IMR-90 (cell line): ENCODE results near the gene NLRC5. TPM values are rescaled to one million over a fixed set of nuclear protein-coding genes. Genes with fewer than 3 reads are reported as not detected.

Experiments
- ATAC-seq: fragments of 200-7000 bp; cut with Tn5 transposase; 2 replicates; pipeline ENCODE4 v1.9.1; 2020; ENCODE audit warnings: low read depth, mild to moderate bottlenecking, moderate library complexity
- BruUV-seq: library from RNA; stranded (reverse); fragments of 400-500 nt; replicated peaks from 2 replicates; lab custom pipeline; 2021; lab: Mats Ljungman, UMichigan
- CTCF ChIA-PET: fragments of 300-600 bp; formaldehyde crosslinking; extraction: SDS; loops from one replicate; lab custom pipeline; 2021; ENCODE audit warnings: antibody characterized with exemption; lab: Yijun Ruan, JAX
- POLR2A ChIA-PET: fragments of 300-600 bp; sonication (Branson Sonifier 250); formaldehyde crosslinking; loops from one replicate; lab custom pipeline; 2022; ENCODE audit warnings: antibody characterized with exemption; ENCODE audit not compliant: unreplicated experiment; lab: Charles Lee
- DNase-seq: peaks from one replicate; pipeline ENCODE4 v3.0.0; 2013
- H2AFZ ChIP-seq: replicated peaks from 2 replicates; pipeline ENCODE3; 2013; ENCODE audit warnings: low read length, mild to moderate bottlenecking; ENCODE audit not compliant: poor library complexity
- H2AK5ac ChIP-seq: 2 replicates; pipeline ENCODE4 v1.6.1; 2013; ENCODE audit warnings: low read depth, low read length, inconsistent platforms
- H2AK9ac ChIP-seq: replicated peaks from 2 replicates; pipeline ENCODE3; 2013; ENCODE audit warnings: mild to moderate bottlenecking, low read depth, low read length, moderate library complexity; ENCODE audit not compliant: poor library complexity
- H2BK120ac ChIP-seq: 2 replicates; pipeline ENCODE4 v1.6.1; 2013; ENCODE audit warnings: low read depth, low read length, inconsistent platforms
- H2BK15ac ChIP-seq: 3 replicates; pipeline ENCODE4 v1.6.1; 2013; ENCODE audit warnings: low read depth, low read length, inconsistent platforms
- H2BK20ac ChIP-seq: 2 replicates; pipeline ENCODE4 v1.6.1; 2013; ENCODE audit warnings: low read depth, mild to moderate bottlenecking, inconsistent platforms, low read length, moderate library complexity
- H2BK5ac ChIP-seq: 2 replicates; pipeline ENCODE4 v1.6.1; 2013; ENCODE audit warnings: mild to moderate bottlenecking, low read depth, low read length, inconsistent platforms; ENCODE audit not compliant: poor library complexity, severe bottlenecking
- H3K14ac ChIP-seq: replicated peaks from 2 replicates; pipeline ENCODE4 v1.6.1; 2013; ENCODE audit warnings: low read depth, low read length, inconsistent platforms
- H3K18ac ChIP-seq: 2 replicates; pipeline ENCODE4 v1.6.1; 2013; ENCODE audit warnings: low read depth, low read length, control low read depth
- H3K23ac ChIP-seq: 2 replicates; pipeline ENCODE4 v1.6.1; 2013; ENCODE audit warnings: low read depth, low read length, inconsistent platforms
- H3K27ac ChIP-seq: 2 replicates; pipeline ENCODE4 v1.5.1; 2013; ENCODE audit warnings: mild to moderate bottlenecking, control low read depth, low read length; ENCODE audit not compliant: insufficient read depth
- H3K27me3 ChIP-seq: 2 replicates; pipeline ENCODE4 v1.6.1; 2013; ENCODE audit warnings: low read length; ENCODE audit not compliant: control insufficient read depth, insufficient read depth
- H3K36me3 ChIP-seq: 2 replicates; pipeline ENCODE4 v1.6.1; 2013; ENCODE audit warnings: low read length, mixed read lengths; ENCODE audit not compliant: control insufficient read depth, insufficient read depth
- H3K4ac ChIP-seq: 2 replicates; pipeline ENCODE4 v1.6.1; 2013; ENCODE audit warnings: low read depth, low read length, inconsistent platforms
- H3K4me1 ChIP-seq: 2 replicates; pipeline ENCODE4 v1.6.1; 2013; ENCODE audit warnings: low read length, mixed read lengths; ENCODE audit not compliant: control insufficient read depth, insufficient read depth
- H3K4me2 ChIP-seq: 2 replicates; pipeline ENCODE4 v1.6.1; 2013; ENCODE audit warnings: low read depth, mild to moderate bottlenecking, control low read depth, low read length, moderate library complexity
- H3K4me3 ChIP-seq: 2 replicates; pipeline ENCODE4 v1.5.1; 2013; ENCODE audit warnings: low read depth, mild to moderate bottlenecking, control low read depth, low read length, moderate library complexity; ENCODE audit not compliant: insufficient read depth
- H3K56ac ChIP-seq: 2 replicates; pipeline ENCODE4 v1.6.1; 2013; ENCODE audit warnings: low read length, inconsistent platforms; ENCODE audit not compliant: insufficient read depth; ENCODE audit errors: extremely low read depth
- H3K79me1 ChIP-seq, 2 experiments: 2 replicates each; pipeline ENCODE4 v1.6.1; 2013; ENCODE audit warnings: low read length in 2 of 2, inconsistent platforms in 1 of 2, low read depth in 1 of 2
- H3K9ac ChIP-seq: 2 replicates; pipeline ENCODE4 v1.6.1; 2013; ENCODE audit warnings: low read depth, low read length, control low read depth
- H3K9me1 ChIP-seq: 2 replicates; pipeline ENCODE4 v1.6.1; 2013; ENCODE audit warnings: low read length, inconsistent platforms; ENCODE audit not compliant: insufficient read depth
- H3K9me3 ChIP-seq: 2 replicates; pipeline ENCODE4 v1.6.1; 2013; ENCODE audit warnings: low read length; ENCODE audit not compliant: control insufficient read depth, insufficient read depth
- H4K20me1 ChIP-seq: 2 replicates; pipeline ENCODE4 v1.6.1; 2013; ENCODE audit warnings: low read length, inconsistent platforms; ENCODE audit not compliant: insufficient read depth
- H4K5ac ChIP-seq: 2 replicates; pipeline ENCODE4 v1.6.1; 2013; ENCODE audit warnings: mild to moderate bottlenecking, low read depth, low read length, control low read depth
- H4K8ac ChIP-seq, 2 experiments: 2 replicates each; pipeline ENCODE4 v1.6.1; 2013; ENCODE audit warnings: low read depth in 2 of 2, low read length in 2 of 2, control low read depth in 1 of 2, inconsistent platforms in 1 of 2
- H4K91ac ChIP-seq: 2 replicates; pipeline ENCODE4 v1.6.1; 2013; ENCODE audit warnings: low read depth, low read length, inconsistent platforms; ENCODE audit not compliant: insufficient read depth
- MAZ ChIP-seq: IDR thresholded peaks from 2 replicates; pipeline ENCODE4 v1.6.1; 2012; ENCODE audit warnings: low read depth, mild to moderate bottlenecking, low read length, improper control_type of control experiment, moderate library complexity, borderline replicate concordance
- POLR2A ChIP-seq: IDR thresholded peaks from 2 replicates; pipeline ENCODE4 v1.6.1; 2012; ENCODE audit warnings: mild to moderate bottlenecking, low read depth, low read length
- WGBS, 2 experiments: methylation state at CpG; one replicate each; pipeline versions ENCODE4 v1.1.5 to v1.1.7; 2013; ENCODE audit warnings: missing lambda C conversion rate in 2 of 2; ENCODE audit not compliant: insufficient read length in 1 of 2; ENCODE audit errors: extremely low coverage in 2 of 2; 5-methylcytosine and 5-hydroxymethylcytosine counted together
- dilution Hi-C: fragments of 300-500 bp; cut with HindIII; formaldehyde crosslinking; loops from one replicate; pipeline ENCODE4 v1.14.3; 2018; ENCODE audit warnings: low sequenced_read_pairs; ENCODE audit not compliant: unreplicated experiment
- in situ Hi-C: fragments of 300-500 bp; cut with MboI; formaldehyde crosslinking; loops from 3 replicates; pipeline ENCODE4 v1.14.3; 2019; ENCODE audit warnings: low sequenced_read_pairs, inconsistent platforms, mixed read lengths
- intact Hi-C: fragments of 100-400 bp; cut with micrococcal nuclease; formaldehyde crosslinking; loops from 2 replicates; pipeline ENCODE4 v1.10.0; 2022
- polyA plus RNA-seq, 3 experiments: library from polyadenylated mRNA; depleted of rRNA; stranded (reverse); fragments of >200 nt; gene quantifications; 2 replicates each; pipeline ENCODE4 v1.2.3, GENCODE V29; 2012; ENCODE audit warnings: low replicate concordance in 1 of 3
- total RNA-seq: library from RNA; depleted of rRNA; stranded (reverse); fragments of >200 nt; gene quantifications from 2 replicates; pipeline ENCODE4 v1.2.3, GENCODE V29; 2012
- TF ChIP-seq, protein P1 (sequence below): fragments of 150-350 bp; IDR thresholded peaks from 2 replicates; pipeline ENCODE4 v1.6.1; 2016; ENCODE audit warnings: low read depth, mild to moderate bottlenecking, low read length, moderate library complexity, borderline replicate concordance
- TF ChIP-seq, protein P2 (sequence below): conservative IDR thresholded peaks from 2 replicates; pipeline ENCODE4 v1.5.1; 2012; ENCODE audit warnings: mild to moderate bottlenecking, low read depth, low read length, improper control_type of control experiment

The NLRC5 gene
- total and polyA plus RNA-seq, 2 of the 4 experiments (the other 2 are of a cell fraction), result 9.1 to 14.9 TPM

DNA sequence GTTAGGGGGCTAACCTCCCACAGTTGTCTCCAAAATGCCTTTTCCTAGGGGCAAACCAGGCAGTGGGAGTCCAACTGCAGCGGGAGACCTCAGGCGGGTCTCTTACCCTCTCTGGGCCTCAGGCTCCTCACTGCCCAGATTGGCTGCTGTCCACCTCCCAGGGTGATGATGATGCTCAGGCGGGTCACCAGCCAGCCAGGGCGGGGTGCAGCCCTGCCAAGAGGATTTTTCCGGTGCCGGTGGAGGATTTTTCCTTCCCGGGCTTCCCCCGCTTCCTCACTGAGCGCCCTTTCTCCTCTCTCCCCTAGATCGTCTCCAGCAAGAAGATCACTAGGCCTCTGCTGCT is 125.8 kb downstream of the NLRC5 start:
- H3K4me3 ChIP-seq, result no peak overlapping the region
- no peak overlapping the region for H3K14ac ChIP-seq
- H3K4me1 ChIP-seq, result peaks cover 13% of the 10 kb centered on the region
- in situ Hi-C loops, result no loop called here
- H2BK5ac ChIP-seq, result no peak overlapping the region
- no peak overlapping the region for H3K4ac ChIP-seq
- no peak overlapping the region for H2BK120ac ChIP-seq
- ATAC-seq (peak; percentile 45), DNase-seq (peak; percentile 26)
- BruUV-seq, result no TSS peak
- no peak overlapping the region for H2AK5ac ChIP-seq
- no peak overlapping the region for H3K18ac ChIP-seq
- no peak overlapping the region for H2BK20ac ChIP-seq
- peaks cover 16% of the 10 kb centered on the region; the same call in 1 of the 2 replicates for H3K9me1 ChIP-seq
- no peaks in the 10 kb centered on the region; the same call in 1 of the 2 replicates for H3K36me3 ChIP-seq
- no peak overlapping the region for H3K56ac ChIP-seq
- dilution Hi-C loops, result no loop called here
- peak overlapping the region; percentile 63 for H2AFZ ChIP-seq
- 10% methylated on average over 2 of the region's 10 CpGs; no CpG with 5 or more reads in 1 of the 2 experiments for WGBS, 2 experiments
- H3K79me1 ChIP-seq, result peaks cover 1 to 13% of the 10 kb centered on the region in 2 experiments; a peak in 2 of 4 replicates
- ChIA-PET CTCF (no interaction called here), POLR2A (no interaction called here)
- no peak overlapping the region for H2AK9ac ChIP-seq
- no peaks in the 10 kb centered on the region for H3K9me3 ChIP-seq
- no peak overlapping the region for H4K91ac ChIP-seq
- H2BK15ac ChIP-seq, result no peak overlapping the region
- no peak overlapping the region for H3K4me2 ChIP-seq
- no peak overlapping the region for H4K8ac ChIP-seq
- no peak overlapping the region for H3K27ac ChIP-seq
- no peak overlapping the region for H3K23ac ChIP-seq
- H3K27me3 ChIP-seq, result no peaks in the 10 kb centered on the region
- intact Hi-C loops, result no loop called here
- no peak for TF ChIP-seq POLR2A
- TF ChIP-seq, protein P1, sequence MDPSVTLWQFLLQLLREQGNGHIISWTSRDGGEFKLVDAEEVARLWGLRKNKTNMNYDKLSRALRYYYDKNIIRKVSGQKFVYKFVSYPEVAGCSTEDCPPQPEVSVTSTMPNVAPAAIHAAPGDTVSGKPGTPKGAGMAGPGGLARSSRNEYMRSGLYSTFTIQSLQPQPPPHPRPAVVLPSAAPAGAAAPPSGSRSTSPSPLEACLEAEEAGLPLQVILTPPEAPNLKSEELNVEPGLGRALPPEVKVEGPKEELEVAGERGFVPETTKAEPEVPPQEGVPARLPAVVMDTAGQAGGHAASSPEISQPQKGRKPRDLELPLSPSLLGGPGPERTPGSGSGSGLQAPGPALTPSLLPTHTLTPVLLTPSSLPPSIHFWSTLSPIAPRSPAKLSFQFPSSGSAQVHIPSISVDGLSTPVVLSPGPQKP, result no peak
- TF ChIP-seq, protein P2, sequence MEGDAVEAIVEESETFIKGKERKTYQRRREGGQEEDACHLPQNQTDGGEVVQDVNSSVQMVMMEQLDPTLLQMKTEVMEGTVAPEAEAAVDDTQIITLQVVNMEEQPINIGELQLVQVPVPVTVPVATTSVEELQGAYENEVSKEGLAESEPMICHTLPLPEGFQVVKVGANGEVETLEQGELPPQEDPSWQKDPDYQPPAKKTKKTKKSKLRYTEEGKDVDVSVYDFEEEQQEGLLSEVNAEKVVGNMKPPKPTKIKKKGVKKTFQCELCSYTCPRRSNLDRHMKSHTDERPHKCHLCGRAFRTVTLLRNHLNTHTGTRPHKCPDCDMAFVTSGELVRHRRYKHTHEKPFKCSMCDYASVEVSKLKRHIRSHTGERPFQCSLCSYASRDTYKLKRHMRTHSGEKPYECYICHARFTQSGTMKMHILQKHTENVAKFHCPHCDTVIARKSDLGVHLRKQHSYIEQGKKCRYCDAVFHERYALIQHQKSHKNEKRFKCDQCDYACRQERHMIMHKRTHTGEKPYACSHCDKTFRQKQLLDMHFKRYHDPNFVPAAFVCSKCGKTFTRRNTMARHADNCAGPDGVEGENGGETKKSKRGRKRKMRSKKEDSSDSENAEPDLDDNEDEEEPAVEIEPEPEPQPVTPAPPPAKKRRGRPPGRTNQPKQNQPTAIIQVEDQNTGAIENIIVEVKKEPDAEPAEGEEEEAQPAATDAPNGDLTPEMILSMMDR, result no peak
- no peak for TF ChIP-seq MAZ
- no peak overlapping the region for H3K9ac ChIP-seq
- H4K5ac ChIP-seq, result no peak overlapping the region
- H4K20me1 ChIP-seq, result no peaks in the 10 kb centered on the region
